HepG2 (cell line): Measurements from ENCODE around the gene HAT1. TPM values are rescaled to one million over a fixed set of nuclear protein-coding genes. Genes with fewer than 3 reads are reported as not detected.

ENCODE experiments used
- ATAC-seq: fragments of 200-7000 bp; cut with Tn5 transposase; 3 replicates; pipeline ENCODE4 v1.9.1; 2020; ENCODE audit warnings: mild to moderate bottlenecking, moderate library complexity
- BruUV-seq: library from RNA; stranded (reverse); fragments of 400-500 nt; replicated peaks from 2 replicates; lab custom pipeline; 2021; lab: Mats Ljungman, UMichigan
- CTCF ChIA-PET: fragments of 300-600 bp; formaldehyde crosslinking; extraction: SDS; loops from one replicate; lab custom pipeline; 2021; ENCODE audit warnings: low total read pairs, inconsistent platforms, low intra/inter-chr PET ratio; lab: Yijun Ruan, JAX
- POLR2A ChIA-PET: fragments of 350-600 bp; sonication (Branson Sonifier 250); formaldehyde crosslinking; loops from one replicate; lab custom pipeline; 2020; ENCODE audit warnings: antibody characterized with exemption, inconsistent platforms; lab: Yijun Ruan, JAX
- DNase-seq: peaks from one replicate; pipeline ENCODE4 v3.0.0-alpha.2; 2015; ENCODE audit warnings: low spot score
- FAIRE-seq: peaks from 3 replicates; lab custom pipeline; 2011; peaks lifted over from hg19 to GRCh38; lab: Jason Lieb, UNC
- H2AFZ ChIP-seq: one replicate; pipeline ENCODE4 v1.6.1; 2011; ENCODE audit warnings: low read length, inconsistent platforms
- H3K27ac ChIP-seq: fragments of 300-600 bp; 3 replicates; pipeline ENCODE4 v1.8.0; 2011; ENCODE audit warnings: mixed run types, mild to moderate bottlenecking, mixed read lengths, low read length, inconsistent platforms; ENCODE audit not compliant: insufficient read depth; ENCODE audit errors: extremely low read length
- H3K27me3 ChIP-seq, 2 experiments: fragments of 200-600 bp in 1 of 2; 2 replicates in 1 of 2; 3 replicates in 1 of 2; pipeline versions ENCODE4 v1.6.0 to v1.8.0; 2011; ENCODE audit warnings: low read length in 2 of 2, mild to moderate bottlenecking in 2 of 2, moderate library complexity in 2 of 2, inconsistent platforms in 1 of 2; ENCODE audit not compliant: insufficient read depth in 2 of 2, control insufficient read depth in 1 of 2
- H3K36me3 ChIP-seq, 2 experiments: fragments of 200-600 bp in 1 of 2; replicated peaks in 1 of 2; 2 replicates in 1 of 2; 3 replicates in 1 of 2; pipeline versions ENCODE4 v1.5.1 to v1.8.0; 2011; ENCODE audit warnings: low read length in 2 of 2, inconsistent platforms in 1 of 2; ENCODE audit not compliant: insufficient read depth in 2 of 2, control insufficient read depth in 1 of 2
- H3K4me1 ChIP-seq: 2 replicates; pipeline ENCODE4 v1.5.1; 2012; ENCODE audit warnings: low read length, inconsistent platforms; ENCODE audit not compliant: insufficient read depth
- H3K4me2 ChIP-seq: 2 replicates; pipeline ENCODE4 v1.6.0; 2011; ENCODE audit warnings: low read depth, low read length, inconsistent platforms
- H3K4me3 ChIP-seq, 3 experiments: fragments of 200-600 bp in 1 of 3; sonication (generic), shearing (Covaris generic) in 1 of 3; replicated peaks in 1 of 3; 2 replicates each; pipeline ENCODE4 v1.5.1; 2011 to 2016; ENCODE audit warnings: low read length in 3 of 3, inconsistent platforms in 2 of 3, low read depth in 2 of 3, mild to moderate bottlenecking in 2 of 3, control low read depth in 1 of 3, mixed read lengths in 1 of 3; ENCODE audit not compliant: insufficient read depth in 1 of 3
- H3K79me2 ChIP-seq: one replicate; pipeline ENCODE4 v1.6.1; 2011; ENCODE audit warnings: low read length, inconsistent platforms; ENCODE audit not compliant: insufficient read depth
- H3K9ac ChIP-seq: 2 replicates; pipeline ENCODE4 v1.6.0; 2011; ENCODE audit warnings: mild to moderate bottlenecking, low read depth, low read length, inconsistent platforms; ENCODE audit not compliant: insufficient read depth
- H3K9me3 ChIP-seq: 2 replicates; pipeline ENCODE4 v1.5.1; 2012; ENCODE audit warnings: mild to moderate bottlenecking, low read length
- H4K20me1 ChIP-seq: 2 replicates; pipeline ENCODE4 v1.6.0; 2011; ENCODE audit warnings: inconsistent platforms, mild to moderate bottlenecking, low read length, moderate library complexity; ENCODE audit not compliant: insufficient read depth
- FOXA1 ChIP-seq, 2 experiments: fragments of 450-650 bp in 1 of 2; sonication (generic) in 1 of 2; formaldehyde crosslinking in 1 of 2; IDR thresholded peaks; 2 replicates each; pipeline versions ENCODE4 v1.4.0 to v1.6.1; 2016 to 2020; ENCODE audit warnings: missing genetic modification reagents in 1 of 2
- FOXA3 ChIP-seq: IDR thresholded peaks from 2 replicates; pipeline ENCODE4 v1.6.1; 2016; ENCODE audit warnings: missing genetic modification reagents, missing compliant biosample characterization
- MTA3 ChIP-seq: sonication (generic); formaldehyde crosslinking; IDR thresholded peaks from 2 replicates; pipeline ENCODE4 v1.4.0; 2020; ENCODE audit warnings: missing genetic modification reagents
- PITX1 ChIP-seq: sonication (generic); formaldehyde crosslinking; IDR thresholded peaks from 2 replicates; pipeline ENCODE4 v1.5.1; 2020; ENCODE audit warnings: mild to moderate bottlenecking, missing genetic modification reagents
- SOX13 ChIP-seq, 3 experiments: fragments of 450-650 bp in 1 of 3; sonication (generic) in 1 of 3; formaldehyde crosslinking in 1 of 3; IDR thresholded peaks in 2 of 3; conservative IDR thresholded peaks in 1 of 3; 2 replicates each; pipeline versions ENCODE4 v1.5.0 to v1.6.1; 2016 to 2020; ENCODE audit warnings: antibody characterized with exemption in 1 of 3, mild to moderate bottlenecking in 1 of 3, missing compliant biosample characterization in 1 of 3, missing genetic modification reagents in 1 of 3, moderate library complexity in 1 of 3
- TOE1 ChIP-seq: sonication (generic); formaldehyde crosslinking; IDR thresholded peaks from 2 replicates; pipeline ENCODE4 v1.4.0; 2020; ENCODE audit warnings: mild to moderate bottlenecking, missing genetic modification reagents
- ZNF329 ChIP-seq: sonication (generic); formaldehyde crosslinking; IDR thresholded peaks from 2 replicates; pipeline ENCODE4 v1.9.0; 2021; ENCODE audit warnings: low read depth, mild to moderate bottlenecking, missing genetic modification reagents
- ZNF564 ChIP-seq: sonication (generic); formaldehyde crosslinking; IDR thresholded peaks from 2 replicates; pipeline ENCODE4 v1.8.1; 2023; ENCODE audit warnings: mild to moderate bottlenecking, missing genetic modification reagents
- WGBS: methylation state at CpG from one replicate; pipeline ENCODE4 v1.1.6; 2017; ENCODE audit warnings: low lambda C conversion rate; 5-methylcytosine and 5-hydroxymethylcytosine counted together
- in situ Hi-C: cut with HindIII; loops from 2 replicates; pipeline ENCODE4 v1.10.0; 2017; ENCODE audit warnings: low pct_unique_long_range_greater_than_20kb; ENCODE audit not compliant: extremely low pct_ligation_motif_present
- intact Hi-C: fragments of 100-400 bp; cut with micrococcal nuclease; formaldehyde crosslinking; loops from one replicate; pipeline ENCODE4 v1.10.0; 2022; ENCODE audit not compliant: unreplicated experiment
- polyA plus RNA-seq, 8 experiments: library from polyadenylated mRNA; depleted of rRNA in 3 of 8; stranded (reverse) in 7 of 8; unstranded in 1 of 8; fragments of >200 nt; fragmentation: Illumina TruSeq in 4 of 8; extraction: Trizol in 4 of 8; gene quantifications; 2 replicates each; pipeline versions ENCODE4 v1.2.1 to v1.2.3, GENCODE V29; 2011 to 2016; ENCODE audit warnings: low read depth in 4 of 8, missing spikeins in 1 of 8, mixed read lengths in 1 of 8; ENCODE audit not compliant: insufficient read depth in 1 of 8
- total RNA-seq, 5 experiments: library from RNA; depleted of rRNA; stranded (reverse); fragments of >200 nt; fragmentation: Illumina TruSeq; extraction: Trizol; gene quantifications; 2 replicates each; pipeline ENCODE4 v1.2.3, GENCODE V29; 2016; ENCODE audit warnings: low read depth in 1 of 5
- TF ChIP-seq, protein P1 (sequence below): sonication (generic); formaldehyde crosslinking; IDR thresholded peaks from 2 replicates; pipeline ENCODE4 v1.4.0; 2020; ENCODE audit warnings: mild to moderate bottlenecking, missing genetic modification reagents, borderline replicate concordance

HAT1 gene
- total and polyA plus RNA-seq, 2 of the 13 experiments (the other 11 are each of a cell fraction or from before 2014, with no cell fraction given): 45.4 to 119 TPM

DNA sequence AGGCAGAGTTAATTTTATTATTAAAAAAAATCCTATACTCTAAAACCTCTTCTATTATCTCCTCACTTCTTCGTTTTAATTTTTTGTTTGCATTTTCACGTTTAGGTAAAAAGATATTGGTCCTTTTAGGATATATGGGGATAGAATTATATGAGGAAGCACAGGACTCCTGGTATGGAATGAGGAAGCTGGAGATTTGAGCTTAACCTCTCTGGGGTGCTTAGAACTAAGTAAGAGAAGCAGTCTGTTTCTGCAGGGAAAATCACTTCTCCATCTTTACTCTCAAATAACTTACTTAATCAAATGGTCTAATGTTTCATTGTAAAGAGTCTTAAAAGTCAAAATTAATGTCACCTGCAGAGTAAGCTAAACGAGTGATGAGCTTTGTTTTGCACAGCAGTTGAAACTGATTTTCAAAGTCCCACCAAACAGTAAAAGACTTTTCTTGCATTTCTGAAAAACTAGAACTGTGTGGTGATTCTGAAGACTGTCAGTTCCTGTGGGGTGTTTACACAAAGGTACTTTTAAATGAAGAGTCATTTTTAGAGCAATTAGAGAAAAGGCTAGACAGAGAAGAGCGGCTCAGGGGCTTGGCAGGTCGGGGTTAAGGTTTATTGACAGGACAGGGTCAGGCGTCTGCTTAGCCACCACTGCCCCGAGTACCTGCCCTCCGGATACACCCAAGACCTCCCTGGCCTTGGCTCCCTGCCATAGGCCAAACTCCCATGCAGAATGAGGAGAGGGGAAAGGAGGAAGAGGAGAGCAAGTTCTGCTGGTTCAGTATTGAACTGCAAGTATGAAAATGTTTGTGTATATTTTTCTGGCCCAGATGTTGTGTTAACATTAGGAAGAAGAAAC lies 99.0 kb downstream of the HAT1 start:
- Histone ChIP-seq H3K4me1 (peaks cover 15% of the 10 kb centered on the region), H3K4me3 (peak overlapping the region in 1 of 3 experiments; percentile 13; a peak in 1 of 6 replicates), H3K9me3 (no peaks in the 10 kb centered on the region), H3K36me3 (no peaks in the 10 kb centered on the region), H3K79me2 (no peaks in the 10 kb centered on the region), H2AFZ (no peak overlapping the region), H3K4me2 (peak overlapping the region; percentile 37), H4K20me1 (no peaks in the 10 kb centered on the region), H3K27ac (peak overlapping the region; percentile 6), H3K9ac (no peak overlapping the region), H3K27me3 (no peaks in the 10 kb centered on the region)
- CTCF ChIA-PET: interaction anchor here (0.7 kb wide), 1 partner anchor 64 kb away, joined by 3 read pairs; no protein-coding TSS in a partner anchor
- POLR2A ChIA-PET: no interaction called here
- intact Hi-C loops: no loop called here
- 20% methylated on average over 8 of the region's 8 CpGs for WGBS
- in situ Hi-C loops: no loop called here
- DNase-seq: peak; percentile 78
- ATAC-seq: peak; percentile 99
- FAIRE-seq: peak; percentile 85
- no TSS peak for BruUV-seq
- TF ChIP-seq PITX1 (CRISPR knock-in tag): peak; percentile 32; the same call in 1 of the 2 replicates
- TF ChIP-seq FOXA1 (IDR thresholded peaks at IDR 0.05): no peak
- TF ChIP-seq FOXA1 (CRISPR knock-in tag; IDR thresholded peaks at IDR 0.05): peak; percentile 32; the same call in 1 of the 2 replicates
- TF ChIP-seq ZNF564 (CRISPR knock-in tag): peak; percentile 85; the same call in 1 of the 2 replicates
- no peak for TF ChIP-seq SOX13 (IDR thresholded peaks at IDR 0.05)
- TF ChIP-seq SOX13 (CRISPR knock-in tag; conservative IDR thresholded peaks at IDR 0.05 in 1 of 2, IDR thresholded peaks at IDR 0.05 in 1 of 2): 0 out of 4 replicates have a peak, but pooled peaks of 1 of the 2 experiments have one; percentile 32
- TF ChIP-seq FOXA3: peak; percentile 51; the same call in 1 of the 2 replicates
- no peak for TF ChIP-seq TOE1 (CRISPR knock-in tag)
- no peak for TF ChIP-seq ZNF329 (CRISPR knock-in tag)
- TF ChIP-seq MTA3 (CRISPR knock-in tag): no peak
- TF ChIP-seq, protein P1, sequence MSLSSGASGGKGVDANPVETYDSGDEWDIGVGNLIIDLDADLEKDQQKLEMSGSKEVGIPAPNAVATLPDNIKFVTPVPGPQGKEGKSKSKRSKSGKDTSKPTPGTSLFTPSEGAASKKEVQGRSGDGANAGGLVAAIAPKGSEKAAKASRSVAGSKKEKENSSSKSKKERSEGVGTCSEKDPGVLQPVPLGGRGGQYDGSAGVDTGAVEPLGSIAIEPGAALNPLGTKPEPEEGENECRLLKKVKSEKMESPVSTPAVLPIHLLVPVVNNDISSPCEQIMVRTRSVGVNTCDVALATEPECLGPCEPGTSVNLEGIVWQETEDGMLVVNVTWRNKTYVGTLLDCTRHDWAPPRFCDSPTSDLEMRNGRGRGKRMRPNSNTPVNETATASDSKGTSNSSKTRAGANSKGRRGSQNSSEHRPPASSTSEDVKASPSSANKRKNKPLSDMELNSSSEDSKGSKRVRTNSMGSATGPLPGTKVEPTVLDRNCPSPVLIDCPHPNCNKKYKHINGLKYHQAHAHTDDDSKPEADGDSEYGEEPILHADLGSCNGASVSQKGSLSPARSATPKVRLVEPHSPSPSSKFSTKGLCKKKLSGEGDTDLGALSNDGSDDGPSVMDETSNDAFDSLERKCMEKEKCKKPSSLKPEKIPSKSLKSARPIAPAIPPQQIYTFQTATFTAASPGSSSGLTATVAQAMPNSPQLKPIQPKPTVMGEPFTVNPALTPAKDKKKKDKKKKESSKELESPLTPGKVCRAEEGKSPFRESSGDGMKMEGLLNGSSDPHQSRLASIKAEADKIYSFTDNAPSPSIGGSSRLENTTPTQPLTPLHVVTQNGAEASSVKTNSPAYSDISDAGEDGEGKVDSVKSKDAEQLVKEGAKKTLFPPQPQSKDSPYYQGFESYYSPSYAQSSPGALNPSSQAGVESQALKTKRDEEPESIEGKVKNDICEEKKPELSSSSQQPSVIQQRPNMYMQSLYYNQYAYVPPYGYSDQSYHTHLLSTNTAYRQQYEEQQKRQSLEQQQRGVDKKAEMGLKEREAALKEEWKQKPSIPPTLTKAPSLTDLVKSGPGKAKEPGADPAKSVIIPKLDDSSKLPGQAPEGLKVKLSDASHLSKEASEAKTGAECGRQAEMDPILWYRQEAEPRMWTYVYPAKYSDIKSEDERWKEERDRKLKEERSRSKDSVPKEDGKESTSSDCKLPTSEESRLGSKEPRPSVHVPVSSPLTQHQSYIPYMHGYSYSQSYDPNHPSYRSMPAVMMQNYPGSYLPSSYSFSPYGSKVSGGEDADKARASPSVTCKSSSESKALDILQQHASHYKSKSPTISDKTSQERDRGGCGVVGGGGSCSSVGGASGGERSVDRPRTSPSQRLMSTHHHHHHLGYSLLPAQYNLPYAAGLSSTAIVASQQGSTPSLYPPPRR (CRISPR knock-in tag): peak; percentile 80
